Measurements from ENCODE around the gene PRKN. TPM values are rescaled to one million over a fixed set of nuclear protein-coding genes. Genes with fewer than 3 reads are reported as not detected.

PRKN gene
- total and polyA plus RNA-seq, 9 of the 15 experiments (the other 6 are each of a cell fraction or from before 2014, with no cell fraction given), result 0.03 to 0.96 (median 0.15) TPM; not detected in 2

- TF ChIP-seq ZBTB26 (CRISPR knock-in tag; IDR thresholded peaks at IDR 0.05), result no peak
- TF ChIP-seq SMARCE1 (IDR thresholded peaks at IDR 0.05), result no peak
- TF ChIP-seq MYC (IDR thresholded peaks at IDR 0.05; ENCODE audit: low read depth, low read length), result no peak
- no peak for TF ChIP-seq MYC (CRISPR knock-in tag; IDR thresholded peaks at IDR 0.05; ENCODE audit: borderline replicate concordance, low read depth)
- TF ChIP-seq ZKSCAN1 (IDR thresholded peaks at IDR 0.05; ENCODE audit: low read depth, low read length), result no peak
- TF ChIP-seq MTA2 (IDR thresholded peaks at IDR 0.05; ENCODE audit: low read depth), result no peak
- TF ChIP-seq SP1 (CRISPR knock-in tag; IDR thresholded peaks at IDR 0.05), result no peak
- no peak for TF ChIP-seq NCOA1 (IDR thresholded peaks at IDR 0.05; ENCODE audit: low read depth)
- TF ChIP-seq ZNF780A (CRISPR knock-in tag; IDR thresholded peaks at IDR 0.05), result no peak
- no peak for TF ChIP-seq DNMT1 (IDR thresholded peaks at IDR 0.05)
- TF ChIP-seq ZFP36 (IDR thresholded peaks at IDR 0.05; ENCODE audit: low read depth, low read length, partially characterized antibody), result no peak
- TF ChIP-seq ZBTB33 (CRISPR knock-in tag; IDR thresholded peaks at IDR 0.05), result no peak
These were observed 4.9 kb downstream of the PRKN start (continued) for GRCh38 chr6:162722633-162723032.
